Measurements from ENCODE around the gene HOXD11.

HOXD11 gene

GRCh38 chr2:176130957-176131847, 24.1 kb downstream of the HOXD11 start:
- H3K4me2 ChIP-seq (ENCODE audit: insufficient read depth, low read length, poor library complexity, severe bottlenecking) = no peak overlapping the region
- H3K4me3 ChIP-seq (ENCODE audit: low read length in 2 of 2) = no peak overlapping the region
- DNase-seq (ENCODE audit: low spot score) = no peak
- H3K4ac ChIP-seq (ENCODE audit: low read length) = no peak overlapping the region
- no peaks in the 10 kb centered on the region for H3K36me3 ChIP-seq (replicated peaks in 1 of 2; ENCODE audit: control insufficient read depth in 2 of 2, insufficient read depth in 2 of 2, low read length in 2 of 2)
- no peak overlapping the region for H2BK15ac ChIP-seq (ENCODE audit: low read length)
- H2BK12ac ChIP-seq (ENCODE audit: low read length) = no peak overlapping the region
- no peak overlapping the region for H2AFZ ChIP-seq (ENCODE audit: low read length)
- H4K8ac ChIP-seq (ENCODE audit: low read depth, low read length) = no peak overlapping the region
- H2BK5ac ChIP-seq (ENCODE audit: low read length) = no peak overlapping the region
- H3K18ac ChIP-seq (ENCODE audit: low read length) = no peak overlapping the region
- peaks cover 38 to 98% (median 91%) of the 10 kb centered on the region in 3 experiments for H3K27me3 ChIP-seq (ENCODE audit: control insufficient read depth in 3 of 3, insufficient read depth in 3 of 3, low read depth in 1 of 3, low read length in 3 of 3)
- H3K9ac ChIP-seq (ENCODE audit: low read depth, low read length, poor library complexity) = no peak overlapping the region
- no peak overlapping the region for H3K14ac ChIP-seq (ENCODE audit: low read length)
- H3K27ac ChIP-seq (replicated peaks; ENCODE audit: low read length) = no peak overlapping the region
- no peak overlapping the region for H2BK120ac ChIP-seq (ENCODE audit: low read depth, low read length)
- H3K79me1 ChIP-seq (ENCODE audit: low read depth, low read length) = no peaks in the 10 kb centered on the region
- H3K23ac ChIP-seq (ENCODE audit: low read depth, low read length, poor library complexity) = no peak overlapping the region
- H3K4me1 ChIP-seq (ENCODE audit: control insufficient read depth in 2 of 2, insufficient read depth in 1 of 2, low read depth in 1 of 2, low read length in 2 of 2) = peaks cover 0 to 5% of the 10 kb centered on the region in 2 donors
- no peak overlapping the region for H2AK5ac ChIP-seq (ENCODE audit: low read depth, low read length)
- H4K91ac ChIP-seq (ENCODE audit: low read depth, low read length, poor library complexity) = no peak overlapping the region
- no CpG with 5 or more reads among the region's 15 CpGs for WGBS, 2 donors (ENCODE audit: extremely low coverage in 2 of 2, insufficient read length in 2 of 2, insufficient replicate concordance in 1 of 2)
- H3K9me3 ChIP-seq (replicated peaks in 1 of 2; ENCODE audit: control insufficient read depth in 2 of 2, insufficient read depth in 1 of 2, low read depth in 1 of 2, low read length in 2 of 2) = peaks cover 0 to 2% of the 10 kb centered on the region in 2 donors

DNA sequence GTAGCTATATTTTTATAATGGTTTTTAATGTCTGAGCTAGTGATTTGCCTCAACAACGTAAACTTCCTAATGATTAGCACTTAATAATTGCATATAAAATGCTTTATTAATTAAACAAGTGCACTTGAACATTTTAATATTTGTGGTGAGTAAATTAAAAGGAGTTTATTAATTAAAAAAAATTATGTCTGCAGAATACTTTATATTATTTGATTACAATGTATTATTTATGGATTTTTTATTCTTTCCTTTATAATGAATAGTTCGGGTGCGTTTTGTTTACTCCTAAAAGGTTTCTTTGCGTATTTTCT, 24.7 kb downstream of the HOXD11 start:
- Histone ChIP-seq H2BK5ac (ENCODE audit: low read length) (no peak overlapping the region), H2BK120ac (ENCODE audit: low read depth, low read length) (no peak overlapping the region), H3K9ac (ENCODE audit: low read depth, low read length, poor library complexity) (no peak overlapping the region), H3K27me3 (ENCODE audit: control insufficient read depth in 3 of 3, insufficient read depth in 3 of 3, low read depth in 1 of 3, low read length in 3 of 3) (peaks cover 43 to 98% (median 92%) of the 10 kb centered on the region in 3 experiments), H3K9me3 (replicated peaks in 1 of 2; ENCODE audit: control insufficient read depth in 2 of 2, insufficient read depth in 1 of 2, low read depth in 1 of 2, low read length in 2 of 2) (peaks cover 0 to 2% of the 10 kb centered on the region in 2 donors), H3K36me3 (replicated peaks in 1 of 2; ENCODE audit: control insufficient read depth in 2 of 2, insufficient read depth in 2 of 2, low read length in 2 of 2) (no peaks in the 10 kb centered on the region), H3K14ac (ENCODE audit: low read length) (no peak overlapping the region), H4K8ac (ENCODE audit: low read depth, low read length) (no peak overlapping the region), H3K79me1 (ENCODE audit: low read depth, low read length) (no peaks in the 10 kb centered on the region), H3K27ac (replicated peaks; ENCODE audit: low read length) (no peak overlapping the region), H3K4me1 (ENCODE audit: control insufficient read depth in 2 of 2, insufficient read depth in 1 of 2, low read depth in 1 of 2, low read length in 2 of 2) (peaks cover 0 to 5% of the 10 kb centered on the region in 2 donors), H2BK15ac (ENCODE audit: low read length) (no peak overlapping the region), H2AK5ac (ENCODE audit: low read depth, low read length) (no peak overlapping the region), H2AFZ (ENCODE audit: low read length) (no peak overlapping the region), H3K4me3 (ENCODE audit: low read length in 2 of 2) (no peak overlapping the region), H2BK12ac (ENCODE audit: low read length) (no peak overlapping the region), H3K4ac (ENCODE audit: low read length) (no peak overlapping the region), H4K91ac (ENCODE audit: low read depth, low read length, poor library complexity) (no peak overlapping the region), H3K4me2 (ENCODE audit: insufficient read depth, low read length, poor library complexity, severe bottlenecking) (no peak overlapping the region), H3K23ac (ENCODE audit: low read depth, low read length, poor library complexity) (no peak overlapping the region), H3K18ac (ENCODE audit: low read length) (no peak overlapping the region)
- WGBS, 2 donors (ENCODE audit: extremely low coverage in 2 of 2, insufficient read length in 2 of 2, insufficient replicate concordance in 1 of 2) = no CpG with 5 or more reads among the region's 4 CpGs
- no peak for DNase-seq (ENCODE audit: low spot score)

- peaks cover 47 to 98% (median 97%) of the 10 kb centered on the region in 3 experiments for H3K27me3 ChIP-seq (ENCODE audit: control insufficient read depth in 3 of 3, insufficient read depth in 3 of 3, low read depth in 1 of 3, low read length in 3 of 3)
- H2BK12ac ChIP-seq (ENCODE audit: low read length) = no peak overlapping the region
- no CpG with 5 or more reads among the region's 33 CpGs for WGBS, 2 donors (ENCODE audit: extremely low coverage in 2 of 2, insufficient read length in 2 of 2, insufficient replicate concordance in 1 of 2)
Observed at GRCh38 chr2:176132205-176133171, 25.4 kb downstream of the HOXD11 start.

GRCh38 chr2:176133389-176133788, 26.3 kb downstream of the HOXD11 start:
- no peak overlapping the region for H3K27ac ChIP-seq (replicated peaks; ENCODE audit: low read length)
- no peaks in the 10 kb centered on the region for H3K79me1 ChIP-seq (ENCODE audit: low read depth, low read length)
- no peak overlapping the region for H3K14ac ChIP-seq (ENCODE audit: low read length)
- H2BK15ac ChIP-seq (ENCODE audit: low read length) = no peak overlapping the region
- H2AK5ac ChIP-seq (ENCODE audit: low read depth, low read length) = no peak overlapping the region
- no peak overlapping the region for H4K91ac ChIP-seq (ENCODE audit: low read depth, low read length, poor library complexity)
- no peak for DNase-seq (ENCODE audit: low spot score)
- H3K4me2 ChIP-seq (ENCODE audit: insufficient read depth, low read length, poor library complexity, severe bottlenecking) = no peak overlapping the region
- no peak overlapping the region for H2AFZ ChIP-seq (ENCODE audit: low read length)
- no peak overlapping the region for H2BK5ac ChIP-seq (ENCODE audit: low read length)
- no peak overlapping the region for H4K8ac ChIP-seq (ENCODE audit: low read depth, low read length)
- H3K18ac ChIP-seq (ENCODE audit: low read length) = no peak overlapping the region
- no peak overlapping the region for H2BK12ac ChIP-seq (ENCODE audit: low read length)
- peaks cover 2 to 10% of the 10 kb centered on the region in 2 donors for H3K9me3 ChIP-seq (replicated peaks in 1 of 2; ENCODE audit: control insufficient read depth in 2 of 2, insufficient read depth in 1 of 2, low read depth in 1 of 2, low read length in 2 of 2)
- H3K4ac ChIP-seq (ENCODE audit: low read length) = no peak overlapping the region
- no peak overlapping the region for H3K9ac ChIP-seq (ENCODE audit: low read depth, low read length, poor library complexity)
- peaks cover 45 to 98% (median 96%) of the 10 kb centered on the region in 3 experiments for H3K27me3 ChIP-seq (ENCODE audit: control insufficient read depth in 3 of 3, insufficient read depth in 3 of 3, low read depth in 1 of 3, low read length in 3 of 3)
- no peak overlapping the region for H3K4me3 ChIP-seq (ENCODE audit: low read length in 2 of 2)
- H2BK120ac ChIP-seq (ENCODE audit: low read depth, low read length) = no peak overlapping the region
- H3K4me1 ChIP-seq (ENCODE audit: control insufficient read depth in 2 of 2, insufficient read depth in 1 of 2, low read depth in 1 of 2, low read length in 2 of 2) = peaks cover 0 to 5% of the 10 kb centered on the region in 2 donors
- no peaks in the 10 kb centered on the region for H3K36me3 ChIP-seq (replicated peaks in 1 of 2; ENCODE audit: control insufficient read depth in 2 of 2, insufficient read depth in 2 of 2, low read length in 2 of 2)
- no peak overlapping the region for H3K23ac ChIP-seq (ENCODE audit: low read depth, low read length, poor library complexity)

More at GRCh38 chr2:176132205-176133171, 25.4 kb downstream of the HOXD11 start:
- Histone ChIP-seq H3K4me3 (ENCODE audit: low read length in 2 of 2) (no peak overlapping the region), H3K27ac (replicated peaks; ENCODE audit: low read length) (no peak overlapping the region), H3K9me3 (replicated peaks in 1 of 2; ENCODE audit: control insufficient read depth in 2 of 2, insufficient read depth in 1 of 2, low read depth in 1 of 2, low read length in 2 of 2) (peaks cover under 1 to 2% of the 10 kb centered on the region in 2 donors), H2AFZ (ENCODE audit: low read length) (no peak overlapping the region), H3K9ac (ENCODE audit: low read depth, low read length, poor library complexity) (no peak overlapping the region), H3K4me1 (ENCODE audit: control insufficient read depth in 2 of 2, insufficient read depth in 1 of 2, low read depth in 1 of 2, low read length in 2 of 2) (peaks cover 0 to 5% of the 10 kb centered on the region in 2 donors), H3K79me1 (ENCODE audit: low read depth, low read length) (no peaks in the 10 kb centered on the region), H3K36me3 (replicated peaks in 1 of 2; ENCODE audit: control insufficient read depth in 2 of 2, insufficient read depth in 2 of 2, low read length in 2 of 2) (no peaks in the 10 kb centered on the region), H4K8ac (ENCODE audit: low read depth, low read length) (no peak overlapping the region), H2AK5ac (ENCODE audit: low read depth, low read length) (no peak overlapping the region), H3K23ac (ENCODE audit: low read depth, low read length, poor library complexity) (no peak overlapping the region), H4K91ac (ENCODE audit: low read depth, low read length, poor library complexity) (no peak overlapping the region), H2BK15ac (ENCODE audit: low read length) (no peak overlapping the region), H3K18ac (ENCODE audit: low read length) (no peak overlapping the region), H2BK5ac (ENCODE audit: low read length) (no peak overlapping the region), H3K14ac (ENCODE audit: low read length) (no peak overlapping the region), H3K4ac (ENCODE audit: low read length) (no peak overlapping the region), H2BK120ac (ENCODE audit: low read depth, low read length) (no peak overlapping the region), H3K4me2 (ENCODE audit: insufficient read depth, low read length, poor library complexity, severe bottlenecking) (no peak overlapping the region)
- DNase-seq (ENCODE audit: low spot score) = no peak
